Measurements from ENCODE around the gene ACSS1. TPM values are rescaled to one million over a fixed set of nuclear protein-coding genes. Genes with fewer than 3 reads are reported as not detected.

Gene ACSS1
- total and polyA plus RNA-seq, 2 of the 8 experiments (the other 6 are each of a cell fraction or from before 2014, with no cell fraction given), result 2.6 to 3.4 TPM

DNA sequence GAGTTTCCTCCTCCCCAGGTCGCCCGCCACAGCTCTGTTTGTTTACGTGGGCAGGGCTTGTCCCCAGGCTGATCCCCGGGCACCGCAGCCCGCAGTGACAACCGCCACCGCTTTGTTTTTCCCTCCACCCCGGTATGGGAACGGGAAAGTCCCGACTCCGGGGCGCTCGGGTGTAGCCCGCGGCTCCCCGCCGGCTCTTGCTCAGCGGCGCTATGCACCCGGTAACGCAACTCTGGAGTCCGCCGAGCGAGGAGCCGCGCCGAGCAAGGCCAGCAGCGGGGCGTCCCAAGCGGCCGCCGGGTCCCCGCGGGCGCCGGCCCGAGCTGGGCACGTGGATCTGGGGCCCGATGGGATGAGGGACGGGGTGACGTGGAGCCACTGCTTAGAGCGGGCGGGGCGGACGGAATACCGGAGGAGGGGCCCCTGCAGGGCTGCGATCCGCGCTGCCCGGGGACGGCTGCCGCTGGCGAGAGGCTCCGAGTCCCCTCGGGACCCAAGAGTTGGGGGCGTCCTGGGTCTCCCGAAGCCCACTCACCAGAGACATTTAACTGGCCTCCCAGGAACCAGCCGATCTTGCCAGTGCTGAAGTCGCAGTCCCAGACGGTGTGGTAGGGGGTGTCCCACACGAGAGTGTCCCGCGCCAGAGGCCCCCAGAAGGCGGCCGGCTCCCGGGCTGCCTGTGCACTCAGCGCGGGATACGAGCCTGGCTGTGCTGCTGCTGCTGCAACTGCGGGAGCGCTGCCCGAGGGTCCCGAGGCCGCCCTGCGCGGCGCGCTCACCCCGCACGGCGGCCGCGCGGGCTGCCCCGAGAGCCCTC lies 497 bp downstream of the ACSS1 start:
- POLR2A ChIA-PET (ENCODE audit: partially characterized antibody), result no interaction called here
- H3K4me1 ChIP-seq (replicated peaks in 1 of 4; ENCODE audit: control insufficient read depth in 3 of 4, insufficient read depth in 4 of 4, low read length in 3 of 4), result peaks cover 2 to 15% (median 6%) of the 10 kb centered on the region in 4 experiments
- no peak overlapping the region for H2AK5ac ChIP-seq (ENCODE audit: low read depth, low read length)
- H2BK15ac ChIP-seq (ENCODE audit: low read length), result no peak overlapping the region
- peak overlapping the region; percentile 27; the same call in 1 of the 2 replicates for H2BK12ac ChIP-seq (ENCODE audit: low read depth, low read length)
- FAIRE-seq (no peak), DNase-seq (ENCODE audit: low read depth in 1 of 2, low spot score in 2 of 2) (peak in 1 of 2 experiments; percentile 70)
- H3K27ac ChIP-seq (ENCODE audit: low read depth, low read length), result no peak overlapping the region
- peaks cover 13% of the 10 kb centered on the region; the same call in 1 of the 2 replicates for H3K23me2 ChIP-seq (ENCODE audit: low read depth, low read length)
- H3K14ac ChIP-seq (ENCODE audit: insufficient read length), result peak overlapping the region; percentile 44
- H4K20me1 ChIP-seq (replicated peaks in 1 of 2; ENCODE audit: control insufficient read depth in 1 of 2, insufficient read depth in 2 of 2, low read length in 2 of 2), result no peaks in the 10 kb centered on the region
- H3K18ac ChIP-seq (ENCODE audit: extremely low read depth, low read length), result no peak overlapping the region
- no peak overlapping the region for H3K4ac ChIP-seq (replicated peaks; ENCODE audit: insufficient read length, low read depth, low read length)
- no peaks in the 10 kb centered on the region for H3K79me2 ChIP-seq (ENCODE audit: control insufficient read depth in 1 of 2, insufficient read depth in 2 of 2, low read length in 2 of 2)
- H3K56ac ChIP-seq (replicated peaks; ENCODE audit: insufficient read length, low read depth, low read length), result no peak overlapping the region
- H3K36me3 ChIP-seq (ENCODE audit: control insufficient read depth in 2 of 4, insufficient read depth in 4 of 4, low read length in 3 of 4), result no peaks in the 10 kb centered on the region
- CTCF ChIA-PET (ENCODE audit: partially characterized antibody), result interaction anchor here (0.9 to 9.1 kb wide), 3 partner anchors 8 to 134 kb away, joined by 3 to 121 read pairs (median 10); no protein-coding TSS in a partner anchor
- no peaks in the 10 kb centered on the region; a peak in 1 of 4 replicates for H3K9me3 ChIP-seq (ENCODE audit: insufficient read depth in 2 of 2, low read depth in 1 of 2, low read length in 1 of 2)
- H2BK120ac ChIP-seq (replicated peaks; ENCODE audit: low read depth, low read length), result no peak overlapping the region
- H3K23ac ChIP-seq (ENCODE audit: insufficient read length), result no peak overlapping the region
- H4K5ac ChIP-seq (ENCODE audit: insufficient read length, low read depth, low read length), result no peak overlapping the region
- peak overlapping the region; percentile 57 for H4K8ac ChIP-seq (ENCODE audit: extremely low read depth, insufficient read depth, low read length)
- H3K27me3 ChIP-seq (replicated peaks in 1 of 4; ENCODE audit: control insufficient read depth in 3 of 4, extremely low read depth in 1 of 4, insufficient read depth in 3 of 4, low read length in 3 of 4), result peaks cover 21 to 74% (median 60%) of the 10 kb centered on the region in 4 experiments
- WGBS, 2 experiments (ENCODE audit: extremely low coverage in 1 of 2, insufficient coverage in 1 of 2, insufficient read length in 1 of 2, insufficient replicate concordance in 2 of 2, low coverage in 1 of 2, low lambda C conversion rate in 2 of 2, missing lambda C conversion rate in 1 of 2), result 4% methylated on average over 77 of the region's 86 CpGs; no CpG with 5 or more reads in 1 of the 2 experiments
- peak overlapping the region; percentile 70 to 73 for H3K4me2 ChIP-seq (ENCODE audit: insufficient read depth in 1 of 2, low read depth in 2 of 2, low read length in 2 of 2)
- H3K4me3 ChIP-seq (ENCODE audit: extremely low read depth in 1 of 4, insufficient read depth in 2 of 4, low read depth in 3 of 4, low read length in 4 of 4), result peak overlapping the region; percentile 26 to 64 (median 45)
- H3K79me1 ChIP-seq (ENCODE audit: low read depth, low read length), result no peaks in the 10 kb centered on the region
- H2BK20ac ChIP-seq (ENCODE audit: low read length), result no peak overlapping the region
- no peak overlapping the region for H4K91ac ChIP-seq (replicated peaks; ENCODE audit: insufficient read length, low read length)
- peak overlapping the region in 1 of 4 experiments; percentile 53; a peak in 2 of 7 replicates for H3K9ac ChIP-seq (replicated peaks in 1 of 4; ENCODE audit: extremely low read depth in 1 of 4, low read depth in 3 of 4, low read length in 3 of 4)
- H2BK5ac ChIP-seq (ENCODE audit: low read depth, low read length), result no peak overlapping the region
- H2AFZ ChIP-seq (ENCODE audit: low read length), result no peak overlapping the region
- peak in 1 of 2 experiments; percentile 52; a peak in 2 of 4 replicates for TF ChIP-seq HDAC2 (IDR thresholded peaks at IDR 0.05; ENCODE audit: borderline replicate concordance in 1 of 2, low read depth in 2 of 2, low read length in 2 of 2)
- TF ChIP-seq, protein P1, sequence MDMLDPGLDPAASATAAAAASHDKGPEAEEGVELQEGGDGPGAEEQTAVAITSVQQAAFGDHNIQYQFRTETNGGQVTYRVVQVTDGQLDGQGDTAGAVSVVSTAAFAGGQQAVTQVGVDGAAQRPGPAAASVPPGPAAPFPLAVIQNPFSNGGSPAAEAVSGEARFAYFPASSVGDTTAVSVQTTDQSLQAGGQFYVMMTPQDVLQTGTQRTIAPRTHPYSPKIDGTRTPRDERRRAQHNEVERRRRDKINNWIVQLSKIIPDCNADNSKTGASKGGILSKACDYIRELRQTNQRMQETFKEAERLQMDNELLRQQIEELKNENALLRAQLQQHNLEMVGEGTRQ (IDR thresholded peaks at IDR 0.05; ENCODE audit: low read length), result no peak
- TF ChIP-seq NRF1 (IDR thresholded peaks at IDR 0.05; ENCODE audit: low read depth, low read length), result no peak
- TF ChIP-seq SP2 (IDR thresholded peaks at IDR 0.05; ENCODE audit: low read length), result no peak
- TF ChIP-seq, protein P2, sequence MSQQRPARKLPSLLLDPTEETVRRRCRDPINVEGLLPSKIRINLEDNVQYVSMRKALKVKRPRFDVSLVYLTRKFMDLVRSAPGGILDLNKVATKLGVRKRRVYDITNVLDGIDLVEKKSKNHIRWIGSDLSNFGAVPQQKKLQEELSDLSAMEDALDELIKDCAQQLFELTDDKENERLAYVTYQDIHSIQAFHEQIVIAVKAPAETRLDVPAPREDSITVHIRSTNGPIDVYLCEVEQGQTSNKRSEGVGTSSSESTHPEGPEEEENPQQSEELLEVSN (IDR thresholded peaks at IDR 0.05), result peak; percentile 62
- peak; percentile 68 for TF ChIP-seq SUZ12 (IDR thresholded peaks at IDR 0.05; ENCODE audit: low read length)
- TF ChIP-seq, protein P3, sequence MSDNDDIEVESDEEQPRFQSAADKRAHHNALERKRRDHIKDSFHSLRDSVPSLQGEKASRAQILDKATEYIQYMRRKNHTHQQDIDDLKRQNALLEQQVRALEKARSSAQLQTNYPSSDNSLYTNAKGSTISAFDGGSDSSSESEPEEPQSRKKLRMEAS (IDR thresholded peaks at IDR 0.05), result peak; percentile 70
- peak; percentile 5 for TF ChIP-seq RNF2 (IDR thresholded peaks at IDR 0.05; ENCODE audit: borderline replicate concordance, low read depth, low read length, missing control alignments, poor library complexity, severe bottlenecking)
